ENCODE measurements around the gene CCSAP.

The CCSAP gene

DNA sequence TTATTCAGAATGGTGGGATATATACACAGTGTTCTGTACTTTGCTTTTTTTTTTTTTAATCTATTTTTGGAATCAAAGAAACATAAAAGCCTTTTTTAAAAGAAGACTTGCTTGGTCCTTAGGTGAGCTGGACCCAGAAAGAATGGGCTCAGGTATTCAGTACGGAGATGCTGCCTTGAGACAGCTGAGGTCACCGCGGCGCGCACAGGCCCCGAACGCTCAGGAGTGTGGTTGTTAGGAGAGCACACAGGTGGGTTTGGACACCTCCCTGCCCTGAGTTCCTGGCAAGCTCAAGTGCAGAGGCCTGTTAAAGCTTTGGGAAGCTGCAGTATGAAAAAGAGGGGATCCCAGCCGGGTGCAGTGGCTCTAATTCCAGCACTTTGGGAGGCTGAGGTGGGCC lies 40.1 kb downstream of the CCSAP start:
- no peaks in the 10 kb centered on the region for H3K27me3 ChIP-seq (ENCODE audit: insufficient read depth, poor library complexity, severe bottlenecking)
- no peak overlapping the region for H3K4me3 ChIP-seq (replicated peaks; ENCODE audit: insufficient read depth, low read length)
- no peak for DNase-seq (ENCODE audit: low read depth in 1 of 2, low spot score in 1 of 2)
- TF ChIP-seq GABPA (IDR thresholded peaks at IDR 0.05; ENCODE audit: low read depth), result no peak
- TF ChIP-seq, protein P1, sequence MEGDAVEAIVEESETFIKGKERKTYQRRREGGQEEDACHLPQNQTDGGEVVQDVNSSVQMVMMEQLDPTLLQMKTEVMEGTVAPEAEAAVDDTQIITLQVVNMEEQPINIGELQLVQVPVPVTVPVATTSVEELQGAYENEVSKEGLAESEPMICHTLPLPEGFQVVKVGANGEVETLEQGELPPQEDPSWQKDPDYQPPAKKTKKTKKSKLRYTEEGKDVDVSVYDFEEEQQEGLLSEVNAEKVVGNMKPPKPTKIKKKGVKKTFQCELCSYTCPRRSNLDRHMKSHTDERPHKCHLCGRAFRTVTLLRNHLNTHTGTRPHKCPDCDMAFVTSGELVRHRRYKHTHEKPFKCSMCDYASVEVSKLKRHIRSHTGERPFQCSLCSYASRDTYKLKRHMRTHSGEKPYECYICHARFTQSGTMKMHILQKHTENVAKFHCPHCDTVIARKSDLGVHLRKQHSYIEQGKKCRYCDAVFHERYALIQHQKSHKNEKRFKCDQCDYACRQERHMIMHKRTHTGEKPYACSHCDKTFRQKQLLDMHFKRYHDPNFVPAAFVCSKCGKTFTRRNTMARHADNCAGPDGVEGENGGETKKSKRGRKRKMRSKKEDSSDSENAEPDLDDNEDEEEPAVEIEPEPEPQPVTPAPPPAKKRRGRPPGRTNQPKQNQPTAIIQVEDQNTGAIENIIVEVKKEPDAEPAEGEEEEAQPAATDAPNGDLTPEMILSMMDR (IDR thresholded peaks at IDR 0.05; ENCODE audit: insufficient read depth, low read length), result no peak
- TF ChIP-seq, protein P2, sequence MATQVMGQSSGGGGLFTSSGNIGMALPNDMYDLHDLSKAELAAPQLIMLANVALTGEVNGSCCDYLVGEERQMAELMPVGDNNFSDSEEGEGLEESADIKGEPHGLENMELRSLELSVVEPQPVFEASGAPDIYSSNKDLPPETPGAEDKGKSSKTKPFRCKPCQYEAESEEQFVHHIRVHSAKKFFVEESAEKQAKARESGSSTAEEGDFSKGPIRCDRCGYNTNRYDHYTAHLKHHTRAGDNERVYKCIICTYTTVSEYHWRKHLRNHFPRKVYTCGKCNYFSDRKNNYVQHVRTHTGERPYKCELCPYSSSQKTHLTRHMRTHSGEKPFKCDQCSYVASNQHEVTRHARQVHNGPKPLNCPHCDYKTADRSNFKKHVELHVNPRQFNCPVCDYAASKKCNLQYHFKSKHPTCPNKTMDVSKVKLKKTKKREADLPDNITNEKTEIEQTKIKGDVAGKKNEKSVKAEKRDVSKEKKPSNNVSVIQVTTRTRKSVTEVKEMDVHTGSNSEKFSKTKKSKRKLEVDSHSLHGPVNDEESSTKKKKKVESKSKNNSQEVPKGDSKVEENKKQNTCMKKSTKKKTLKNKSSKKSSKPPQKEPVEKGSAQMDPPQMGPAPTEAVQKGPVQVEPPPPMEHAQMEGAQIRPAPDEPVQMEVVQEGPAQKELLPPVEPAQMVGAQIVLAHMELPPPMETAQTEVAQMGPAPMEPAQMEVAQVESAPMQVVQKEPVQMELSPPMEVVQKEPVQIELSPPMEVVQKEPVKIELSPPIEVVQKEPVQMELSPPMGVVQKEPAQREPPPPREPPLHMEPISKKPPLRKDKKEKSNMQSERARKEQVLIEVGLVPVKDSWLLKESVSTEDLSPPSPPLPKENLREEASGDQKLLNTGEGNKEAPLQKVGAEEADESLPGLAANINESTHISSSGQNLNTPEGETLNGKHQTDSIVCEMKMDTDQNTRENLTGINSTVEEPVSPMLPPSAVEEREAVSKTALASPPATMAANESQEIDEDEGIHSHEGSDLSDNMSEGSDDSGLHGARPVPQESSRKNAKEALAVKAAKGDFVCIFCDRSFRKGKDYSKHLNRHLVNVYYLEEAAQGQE (IDR thresholded peaks at IDR 0.05; ENCODE audit: insufficient replicate concordance, low read depth), result no peak
- no peak for TF ChIP-seq POLR2AphosphoS5 (IDR thresholded peaks at IDR 0.05; ENCODE audit: low read depth)
- TF ChIP-seq SPI1 (IDR thresholded peaks at IDR 0.05; ENCODE audit: borderline replicate concordance, low read depth), result no peak
- H3K27ac ChIP-seq (replicated peaks), result no peak overlapping the region

DNA sequence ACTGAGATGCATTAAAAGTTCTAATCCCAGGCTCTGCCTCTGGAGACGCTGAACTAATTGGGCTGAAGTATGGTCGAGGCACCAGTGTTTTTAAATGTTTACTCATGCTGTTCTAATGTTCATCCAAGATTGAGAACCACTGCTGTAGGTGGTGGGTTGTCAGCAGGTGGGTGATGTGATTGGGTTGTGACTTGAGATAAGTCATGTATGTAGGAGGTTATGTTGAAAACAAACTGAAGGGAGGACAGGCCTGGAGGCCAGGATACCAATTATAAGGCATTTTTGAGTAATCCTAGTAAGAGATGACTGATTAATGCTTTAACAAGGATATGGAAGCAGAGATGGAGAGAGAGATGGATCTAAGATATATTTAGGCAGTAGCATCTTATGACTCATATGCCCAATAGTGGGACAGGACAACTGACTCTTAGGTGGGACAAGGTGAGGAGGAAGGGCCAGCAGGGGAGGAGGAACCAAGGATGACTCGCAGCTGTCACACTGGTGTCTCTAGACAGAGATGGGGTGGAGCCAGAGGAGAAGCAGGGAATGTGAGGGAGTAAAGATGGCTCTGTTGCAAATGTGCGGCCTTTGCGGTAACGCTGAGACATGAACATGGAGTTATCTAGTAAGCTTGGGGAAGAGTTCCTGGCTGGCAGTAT lies 42.6 kb downstream of the CCSAP start:
- H3K27me3 ChIP-seq (ENCODE audit: insufficient read depth, poor library complexity, severe bottlenecking), result no peaks in the 10 kb centered on the region
- no peak overlapping the region for H3K27ac ChIP-seq (replicated peaks)
- no peak overlapping the region for H3K4me3 ChIP-seq (replicated peaks; ENCODE audit: insufficient read depth, low read length)
- DNase-seq (ENCODE audit: low read depth in 1 of 2, low spot score in 1 of 2), result no peak
- TF ChIP-seq SPI1 (IDR thresholded peaks at IDR 0.05; ENCODE audit: borderline replicate concordance, low read depth) (no peak), GABPA (IDR thresholded peaks at IDR 0.05; ENCODE audit: low read depth) (no peak), POLR2AphosphoS5 (IDR thresholded peaks at IDR 0.05; ENCODE audit: low read depth) (no peak)
- TF ChIP-seq, protein P1 (IDR thresholded peaks at IDR 0.05; ENCODE audit: insufficient read depth, low read length), result no peak
- TF ChIP-seq, protein P2 (IDR thresholded peaks at IDR 0.05; ENCODE audit: insufficient replicate concordance, low read depth), result no peak

DNA sequence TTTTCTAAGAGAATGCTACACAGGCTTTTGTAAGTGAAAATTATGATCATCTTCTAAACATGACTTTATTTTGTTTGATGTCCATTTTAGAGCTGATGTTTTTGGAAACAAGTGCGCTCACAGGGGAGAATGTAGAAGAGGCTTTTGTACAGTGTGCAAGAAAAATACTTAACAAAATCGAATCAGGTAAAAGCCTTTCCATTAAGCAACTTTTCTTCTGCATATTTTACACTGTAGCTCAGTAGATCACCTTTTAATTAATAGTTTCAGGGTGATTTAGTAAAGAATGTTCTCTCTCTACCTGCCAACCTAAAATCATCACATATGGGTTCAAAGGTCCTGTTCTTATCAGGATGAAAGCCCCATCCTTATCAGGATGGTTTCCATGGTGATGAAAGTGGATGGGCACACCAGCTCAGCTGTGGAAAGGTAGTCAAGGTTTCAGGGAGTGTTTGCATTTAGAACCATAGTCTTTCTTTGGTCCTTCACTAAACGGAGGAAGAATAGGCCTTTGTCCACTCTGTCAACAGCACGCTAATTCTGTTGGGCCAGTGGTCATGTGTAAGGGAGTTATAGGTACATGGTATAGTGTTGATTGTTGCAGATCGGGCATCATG lies 43.9 kb downstream of the CCSAP start:
- no peak for DNase-seq (ENCODE audit: low read depth in 1 of 2, low spot score in 1 of 2)
- no peak overlapping the region for H3K27ac ChIP-seq (replicated peaks)

More for the DNA sequence above, 43.9 kb downstream of the CCSAP start:
- no peak overlapping the region for H3K4me3 ChIP-seq (replicated peaks; ENCODE audit: insufficient read depth, low read length)
- TF ChIP-seq, protein P2 (IDR thresholded peaks at IDR 0.05; ENCODE audit: insufficient replicate concordance, low read depth), result no peak
- TF ChIP-seq POLR2AphosphoS5 (IDR thresholded peaks at IDR 0.05; ENCODE audit: low read depth) (no peak), SPI1 (IDR thresholded peaks at IDR 0.05; ENCODE audit: borderline replicate concordance, low read depth) (no peak), GABPA (IDR thresholded peaks at IDR 0.05; ENCODE audit: low read depth) (no peak)
- TF ChIP-seq, protein P1 (IDR thresholded peaks at IDR 0.05; ENCODE audit: insufficient read depth, low read length), result no peak
- H3K27me3 ChIP-seq (ENCODE audit: insufficient read depth, poor library complexity, severe bottlenecking), result no peaks in the 10 kb centered on the region

Measured in HL-60 (cell line).